HG02610 (cell line): Measurements from ENCODE around the gene BEST1.

Experiments
- ATAC-seq: cut with Tn5 transposase; IDR thresholded peaks from one replicate; pipeline ENCODE4 v1.9.1; 2021; ENCODE audit warnings: mild to moderate bottlenecking, moderate library complexity; ENCODE audit not compliant: unreplicated experiment

The BEST1 gene

DNA sequence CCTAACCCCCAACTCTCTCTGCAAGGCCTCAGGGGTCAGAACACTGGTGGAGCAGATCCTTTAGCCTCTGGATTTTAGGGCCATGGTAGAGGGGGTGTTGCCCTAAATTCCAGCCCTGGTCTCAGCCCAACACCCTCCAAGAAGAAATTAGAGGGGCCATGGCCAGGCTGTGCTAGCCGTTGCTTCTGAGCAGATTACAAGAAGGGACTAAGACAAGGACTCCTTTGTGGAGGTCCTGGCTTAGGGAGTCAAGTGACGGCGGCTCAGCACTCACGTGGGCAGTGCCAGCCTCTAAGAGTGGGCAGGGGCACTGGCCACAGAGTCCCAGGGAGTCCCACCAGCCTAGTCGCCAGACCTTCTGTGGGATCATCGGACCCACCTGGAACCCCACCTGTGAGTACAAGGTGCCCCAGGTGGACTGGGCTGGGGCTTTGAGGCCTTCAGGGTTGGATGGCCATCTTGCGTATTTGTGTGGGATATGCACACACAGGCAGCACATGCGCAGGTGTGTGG lies at the start of gene BEST1:
TSS of gene BEST1 (plus strand) at position 317 of the 513 bp plus-strand sequence. CDS start 1,456 bp downstream, outside the sequence.
- no peak for ATAC-seq

DNA sequence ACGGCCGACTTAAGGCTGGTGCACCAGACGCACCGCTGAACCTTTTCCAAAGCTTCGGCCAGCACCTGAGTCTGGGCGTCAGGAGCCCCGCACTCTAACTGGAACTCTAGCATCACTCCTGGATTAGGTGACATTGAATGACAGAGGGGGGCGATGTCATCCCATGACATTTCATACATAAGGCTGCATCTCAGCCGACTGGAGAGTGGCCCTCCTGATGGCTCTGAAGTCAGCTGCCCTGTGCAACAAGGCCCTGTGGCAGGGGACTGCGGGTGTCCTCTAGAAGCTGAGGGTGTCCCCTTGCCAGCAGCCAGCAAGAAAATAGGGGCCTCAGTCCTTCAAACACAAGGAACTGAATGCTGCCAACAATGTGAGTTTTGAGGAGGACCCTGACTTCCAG lies 48.8 kb upstream of the BEST1 start:
- no peak for ATAC-seq

DNA sequence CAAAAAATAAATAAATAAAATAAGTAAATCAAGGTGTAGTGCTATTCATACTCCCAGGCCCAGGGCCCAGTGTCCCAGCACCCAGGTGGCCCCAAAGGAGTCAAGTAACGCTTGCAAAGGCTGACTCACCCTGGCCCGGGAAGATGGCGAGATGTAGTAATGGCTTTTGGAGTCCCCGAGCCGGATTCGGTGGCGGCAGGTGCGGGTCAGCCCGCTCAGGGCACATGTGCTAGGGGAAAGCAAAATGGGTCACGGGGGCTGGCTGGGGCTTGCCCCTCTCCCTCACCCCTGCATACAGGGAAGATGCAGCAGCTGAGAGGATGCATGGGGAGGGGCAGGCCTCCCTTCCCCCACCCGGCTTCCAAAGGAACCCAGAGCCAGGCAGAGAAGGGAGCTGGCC lies 47.8 kb upstream of the BEST1 start:
- ATAC-seq, result no peak

DNA sequence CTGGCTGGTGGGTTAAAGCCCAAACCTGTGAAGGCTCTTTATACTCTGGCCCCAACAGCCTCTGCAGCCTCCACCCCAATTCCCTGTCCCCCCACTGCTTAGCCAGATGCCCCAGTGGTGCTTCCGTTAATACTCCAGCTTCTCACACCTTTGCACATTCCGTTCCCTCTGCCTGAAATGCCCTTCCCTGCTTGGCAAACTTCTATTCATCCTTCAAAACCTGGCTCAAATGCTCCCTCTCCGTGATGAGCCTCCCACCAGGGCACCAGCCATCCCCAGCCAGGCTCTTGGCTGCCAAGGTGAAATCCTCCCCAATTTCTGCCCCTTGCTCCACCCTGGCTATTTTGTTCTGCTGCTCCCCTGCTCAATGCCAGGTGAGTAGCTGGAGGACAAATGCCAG lies 46.3 kb upstream of the BEST1 start:
- ATAC-seq, result no peak

DNA sequence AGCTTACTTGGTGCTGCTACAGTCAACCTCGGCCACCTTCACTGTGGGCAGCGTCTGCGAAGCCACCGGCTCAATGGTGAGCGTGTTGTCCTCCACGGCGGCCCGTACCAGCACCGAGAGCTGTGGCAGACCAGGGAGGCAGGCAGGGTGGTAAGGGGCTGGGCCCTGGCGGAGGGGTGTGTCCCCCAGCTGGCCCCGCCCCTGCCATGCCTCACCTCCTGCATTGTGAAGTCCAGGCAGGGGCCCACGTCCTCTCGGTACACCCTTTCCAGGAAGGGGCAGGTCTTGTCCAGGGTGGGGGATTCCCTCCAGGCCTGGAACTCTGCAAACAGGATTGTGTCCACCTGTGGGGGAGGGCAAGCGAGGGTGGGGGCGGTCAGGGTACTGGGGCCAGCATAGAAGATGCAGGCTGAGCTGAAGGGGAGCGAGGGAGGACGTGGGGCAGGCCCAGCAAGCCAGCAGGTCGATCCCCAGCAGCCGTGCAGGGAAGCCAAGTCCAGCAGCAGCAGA lies 45.6 kb upstream of the BEST1 start:
- no peak for ATAC-seq

DNA sequence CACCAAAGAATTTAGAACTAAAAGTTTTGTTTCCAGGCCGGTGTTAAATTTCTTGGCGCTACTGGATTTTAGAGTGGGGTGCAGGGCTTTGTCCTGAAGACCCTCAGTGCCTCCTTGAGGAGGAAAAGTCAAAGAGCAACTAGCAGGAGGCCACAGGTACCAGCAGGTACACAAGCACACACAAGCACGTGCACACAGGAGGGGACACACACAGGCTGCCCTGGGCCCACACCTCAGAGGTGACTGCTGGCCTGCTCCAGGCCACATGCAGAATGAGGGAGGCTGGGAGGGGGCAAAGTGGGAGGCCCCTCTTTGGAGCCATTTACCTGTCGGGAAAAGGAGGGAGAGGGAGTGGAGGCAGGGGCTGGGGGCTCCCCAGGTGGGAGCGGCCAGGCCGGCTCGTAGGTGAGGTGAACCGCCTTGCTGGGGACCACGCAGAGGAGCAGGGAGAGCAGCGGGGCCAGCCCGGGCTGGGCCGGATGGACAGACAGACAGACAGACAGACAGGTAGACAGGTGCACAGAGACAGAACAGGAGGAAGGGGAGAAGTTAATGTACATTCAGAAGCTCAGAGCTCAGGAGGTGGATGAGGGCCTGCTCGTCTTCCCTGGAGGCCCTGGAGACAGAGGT lies 45.0 kb upstream of the BEST1 start:
- ATAC-seq, result no peak

DNA sequence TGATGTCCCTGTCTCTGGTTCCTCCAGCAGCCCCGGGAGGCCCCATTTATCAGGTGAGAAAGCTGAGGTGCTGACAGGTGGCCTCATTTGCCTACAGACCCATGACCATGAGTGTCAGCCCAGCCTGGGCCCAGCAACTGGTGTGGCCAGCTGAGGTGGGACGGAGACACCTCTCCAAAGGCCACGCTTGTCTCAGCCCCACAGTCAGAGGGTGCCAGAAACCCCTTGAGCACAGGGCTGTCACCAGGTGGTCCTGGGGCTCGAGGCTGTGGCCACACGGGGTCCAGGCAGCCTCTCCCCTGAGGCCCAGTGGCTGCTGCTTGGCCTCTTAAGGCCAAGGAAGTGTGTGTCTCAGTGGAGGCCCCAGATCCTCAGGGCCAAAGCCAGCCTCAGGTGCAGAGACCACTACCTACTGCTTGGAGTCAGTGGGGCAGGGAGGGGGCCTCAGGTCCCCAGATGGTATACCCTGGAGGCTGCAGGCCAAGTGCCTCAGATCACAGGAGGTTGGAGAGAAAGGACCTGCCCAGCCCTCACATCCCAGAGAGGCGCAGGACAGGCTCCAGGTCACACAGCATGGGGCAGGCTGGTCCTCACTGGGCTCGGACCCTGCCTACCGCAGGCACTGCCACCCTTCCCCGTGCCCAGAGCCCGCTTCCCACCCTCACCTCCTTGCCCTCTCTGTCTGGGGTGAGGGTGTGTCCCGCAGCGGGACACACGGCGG lies 44.2 kb upstream of the BEST1 start:
- no peak for ATAC-seq

DNA sequence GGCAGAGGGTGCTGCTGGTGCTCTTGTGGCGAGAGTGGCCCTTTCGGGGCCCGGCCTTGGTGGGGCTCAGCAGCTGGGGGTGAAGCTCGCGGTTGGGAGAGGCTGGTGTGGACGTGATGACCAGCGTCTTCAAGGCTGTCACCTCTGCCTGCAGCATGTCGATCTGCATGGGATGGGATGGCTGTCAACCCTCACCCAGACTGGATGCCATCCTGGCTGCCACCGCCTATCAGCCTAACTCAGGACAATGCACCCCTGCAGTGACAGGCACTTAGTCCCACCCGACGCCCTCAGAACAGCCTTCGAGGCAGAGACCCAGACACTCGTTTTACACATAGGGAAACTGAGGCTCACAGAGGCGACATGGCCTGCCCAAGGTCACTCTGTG lies 43.6 kb upstream of the BEST1 start:
- no peak for ATAC-seq

DNA sequence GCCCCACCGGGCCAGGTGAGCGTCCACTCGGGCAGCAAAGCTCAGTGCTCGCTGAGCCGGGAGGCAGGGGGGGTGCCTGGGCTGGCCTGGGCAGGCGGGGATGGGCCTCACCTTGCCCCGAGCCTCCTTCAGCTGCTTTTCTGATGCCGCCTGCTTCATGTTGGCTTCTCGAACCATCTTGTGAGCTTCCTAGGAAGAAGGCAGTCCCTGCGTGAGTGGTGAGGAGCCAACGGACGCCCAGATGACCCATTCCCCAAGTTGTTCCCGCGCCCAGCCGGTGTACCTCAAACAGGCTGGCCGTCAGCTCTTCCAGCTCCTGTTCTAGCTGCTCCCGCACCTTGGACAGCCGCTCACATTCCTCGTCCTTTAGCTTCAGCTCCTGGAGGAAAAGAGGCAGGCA lies 42.9 kb upstream of the BEST1 start:
- ATAC-seq, result no peak

DNA sequence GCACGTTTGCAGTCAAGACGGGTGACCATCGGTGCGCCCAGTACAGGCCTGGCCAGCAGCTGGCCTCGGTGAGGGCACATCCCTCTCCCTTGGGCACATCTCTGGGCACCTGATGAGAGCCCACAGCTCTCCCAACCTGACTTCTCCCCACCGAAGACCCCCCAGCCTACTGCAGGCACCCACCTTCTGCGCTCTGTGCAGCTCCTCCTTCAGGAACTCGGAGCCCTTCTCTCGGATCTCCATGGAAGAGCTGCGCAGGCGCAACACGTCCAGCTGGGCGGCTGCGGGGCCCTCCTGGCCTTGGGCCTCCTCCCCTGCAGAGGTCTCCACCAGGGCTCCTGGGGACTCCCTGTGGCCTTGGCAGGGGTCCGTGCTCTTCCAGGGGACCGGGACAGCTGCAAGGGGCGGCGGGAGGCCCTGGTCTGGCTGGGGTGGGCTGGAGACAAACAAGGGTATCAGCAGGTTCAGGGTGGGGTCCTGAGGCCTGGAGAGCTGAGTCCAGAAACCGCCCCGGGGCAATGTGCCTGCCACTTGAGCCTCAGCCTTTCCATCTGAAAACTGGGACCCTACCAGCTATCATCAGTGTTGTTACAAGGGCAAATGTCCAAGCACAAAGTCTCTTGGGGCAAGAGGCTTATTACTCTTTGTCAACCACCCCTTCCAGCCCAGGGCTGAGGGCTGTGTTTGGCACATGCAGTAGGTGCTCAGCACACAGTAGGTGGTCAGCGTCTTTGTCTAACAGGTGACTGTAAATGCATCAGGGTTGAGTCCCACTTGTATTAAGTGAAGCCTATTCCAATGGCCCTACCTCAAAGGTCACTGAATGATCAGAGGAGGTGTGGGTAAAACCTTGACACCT lies 42.1 kb upstream of the BEST1 start:
- no peak for ATAC-seq

DNA sequence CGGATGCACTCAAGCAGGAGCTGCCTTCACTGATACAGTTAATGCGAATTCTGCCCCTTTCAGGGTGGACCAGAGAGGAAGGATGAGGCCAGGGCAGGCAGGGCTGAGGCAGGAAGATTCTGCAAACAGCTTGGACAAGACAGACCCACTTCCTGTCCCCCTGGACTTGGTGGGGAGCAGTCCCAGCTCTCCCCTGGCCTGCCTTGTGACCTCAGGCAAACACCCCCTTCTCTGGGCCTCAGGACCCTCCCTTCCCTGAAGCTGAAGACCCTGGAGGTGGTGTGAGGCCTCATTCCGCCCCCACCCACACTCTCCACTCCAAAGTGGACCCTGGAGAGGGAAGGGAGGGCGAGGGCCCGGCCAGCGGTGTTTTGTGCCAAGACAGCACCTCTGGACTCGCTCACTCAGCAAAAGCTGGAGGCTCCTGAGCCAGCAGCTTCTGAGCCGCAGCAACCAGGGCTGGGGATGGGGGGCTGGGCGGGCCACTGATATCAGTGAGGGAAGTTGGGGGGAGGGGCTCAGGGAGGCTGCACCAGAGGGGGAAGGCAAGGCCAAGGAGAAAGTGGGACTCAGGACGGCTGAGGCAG lies 41.3 kb upstream of the BEST1 start:
- no peak for ATAC-seq

DNA sequence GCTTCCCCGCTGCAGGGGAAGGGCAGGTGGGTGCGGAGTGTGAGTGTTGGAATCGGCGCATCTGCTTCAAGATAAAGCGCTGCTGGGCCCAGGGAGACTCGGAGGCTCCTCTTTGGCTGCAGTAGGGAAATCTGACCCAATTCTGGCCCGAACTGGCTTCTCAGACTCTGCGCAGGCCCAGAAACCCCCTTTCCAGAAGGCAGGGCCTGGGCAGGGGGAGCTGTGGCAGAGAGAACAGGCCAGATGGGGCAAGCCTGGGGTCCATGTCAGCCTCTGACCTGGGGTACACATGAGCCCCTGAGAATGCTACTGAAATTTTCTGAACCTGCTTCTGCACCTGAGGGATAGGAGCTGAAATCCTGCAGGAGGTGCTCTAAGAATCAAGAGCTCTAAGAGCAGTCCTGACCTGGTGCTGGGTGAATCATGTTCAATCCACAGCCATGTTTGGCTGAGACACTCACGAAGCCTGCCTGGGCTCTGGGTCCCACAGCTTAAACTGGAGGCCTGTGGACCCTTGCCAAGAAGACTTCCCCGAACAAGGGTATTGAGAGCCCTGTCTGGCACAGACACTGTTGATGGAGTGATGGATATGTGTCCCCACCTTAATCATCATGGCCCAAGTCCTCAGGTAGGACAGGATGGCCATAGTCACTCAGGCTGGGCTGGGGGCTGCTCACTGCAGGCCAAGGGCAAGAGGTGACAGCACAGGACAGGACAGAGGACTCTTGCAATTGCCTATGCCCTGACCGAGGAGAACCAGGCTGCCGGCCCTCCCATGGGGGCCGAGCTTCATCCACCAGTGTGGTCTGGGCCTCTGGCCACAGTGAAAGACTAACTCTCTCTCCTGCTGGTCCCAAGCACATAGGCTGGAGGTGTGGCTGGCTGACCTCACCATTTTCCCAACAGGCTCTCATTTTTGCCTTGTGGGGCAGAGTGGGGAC lies 39.7 kb upstream of the BEST1 start:
- ATAC-seq, result no peak

DNA sequence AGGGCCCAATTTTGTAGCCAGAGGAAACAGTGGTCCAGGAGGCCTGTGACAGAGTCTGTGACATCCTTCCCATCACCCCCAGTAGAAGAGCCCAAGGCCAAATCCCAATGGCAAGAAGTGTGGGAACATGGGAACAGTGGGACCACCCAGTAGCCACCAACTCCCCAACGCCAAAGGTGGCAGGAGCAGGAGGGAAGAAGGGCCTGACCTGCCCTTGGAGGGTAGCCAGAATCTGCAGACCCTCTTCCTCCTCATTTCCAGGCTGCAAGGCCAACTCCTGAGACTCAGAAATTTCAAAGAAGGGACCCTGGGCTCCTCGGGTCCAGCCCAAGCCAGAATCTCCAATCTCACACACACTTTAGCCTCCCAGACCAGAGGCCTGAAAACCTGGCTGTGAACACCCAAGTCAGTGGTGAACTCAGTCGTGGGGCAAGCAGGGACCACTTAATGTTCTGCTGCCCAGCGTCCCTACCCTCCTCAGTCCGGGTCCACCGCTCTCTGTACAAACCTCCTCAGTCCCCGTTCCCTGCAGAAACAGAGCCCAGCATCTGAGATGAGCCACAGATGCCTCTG lies 38.9 kb upstream of the BEST1 start:
- ATAC-seq, result no peak

DNA sequence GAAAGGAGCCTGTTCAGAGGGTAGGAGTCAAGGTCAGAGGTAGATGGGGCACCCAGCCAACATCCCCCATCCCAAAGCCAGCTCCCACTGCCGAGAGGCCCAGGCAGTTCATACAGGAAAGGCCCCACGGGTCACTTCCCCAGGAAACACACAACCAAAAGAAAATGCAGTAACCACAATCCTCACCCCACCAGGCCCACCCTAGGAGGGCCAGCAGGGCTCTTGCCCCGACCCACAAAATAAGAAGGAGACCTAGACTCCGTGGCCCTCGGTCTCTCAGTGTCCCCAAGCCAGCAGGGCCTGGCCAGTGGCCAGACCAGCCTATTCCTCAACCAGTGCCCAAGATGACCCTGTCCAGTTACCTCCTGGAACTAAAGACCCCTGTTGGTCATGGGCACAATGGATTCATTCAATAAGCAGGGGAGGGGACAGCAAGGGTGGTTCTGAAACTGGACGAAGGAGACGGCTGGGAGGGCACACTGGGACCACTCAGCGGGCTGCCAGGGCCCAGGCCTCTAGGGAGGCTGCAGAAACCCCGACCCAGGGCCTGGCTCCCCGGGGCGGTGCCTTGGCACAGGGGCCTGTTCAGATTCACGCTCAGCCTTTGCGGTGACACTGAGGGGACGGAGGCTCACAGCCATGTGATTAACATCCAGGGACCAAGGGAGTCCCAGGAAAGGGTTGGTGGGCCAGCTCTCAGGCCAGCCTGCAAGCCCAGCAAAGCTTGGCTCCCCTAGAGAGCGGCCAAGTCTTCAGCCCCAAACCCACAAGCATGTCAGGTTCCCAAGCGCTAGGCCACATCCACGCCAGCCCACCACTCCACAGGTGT lies 38.2 kb upstream of the BEST1 start:
- ATAC-seq, result no peak

DNA sequence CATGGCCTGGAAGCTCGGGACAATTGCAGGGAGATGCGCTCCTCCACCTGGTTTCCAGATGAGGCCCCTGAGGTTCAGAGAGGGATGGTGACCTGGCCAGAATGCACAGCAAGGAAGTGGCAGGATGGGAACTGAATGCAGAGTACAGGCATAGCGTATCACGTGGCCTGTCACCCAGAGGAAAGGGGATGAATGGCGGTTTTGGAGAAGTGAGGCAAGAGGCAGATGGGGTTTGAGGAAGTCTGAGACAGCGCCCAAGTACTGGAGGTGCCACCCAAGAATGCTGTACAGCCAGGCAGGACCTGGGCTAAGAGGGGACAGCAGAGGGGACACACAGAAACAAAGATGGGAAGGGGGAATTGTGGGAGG lies 37.6 kb upstream of the BEST1 start:
- no peak for ATAC-seq

DNA sequence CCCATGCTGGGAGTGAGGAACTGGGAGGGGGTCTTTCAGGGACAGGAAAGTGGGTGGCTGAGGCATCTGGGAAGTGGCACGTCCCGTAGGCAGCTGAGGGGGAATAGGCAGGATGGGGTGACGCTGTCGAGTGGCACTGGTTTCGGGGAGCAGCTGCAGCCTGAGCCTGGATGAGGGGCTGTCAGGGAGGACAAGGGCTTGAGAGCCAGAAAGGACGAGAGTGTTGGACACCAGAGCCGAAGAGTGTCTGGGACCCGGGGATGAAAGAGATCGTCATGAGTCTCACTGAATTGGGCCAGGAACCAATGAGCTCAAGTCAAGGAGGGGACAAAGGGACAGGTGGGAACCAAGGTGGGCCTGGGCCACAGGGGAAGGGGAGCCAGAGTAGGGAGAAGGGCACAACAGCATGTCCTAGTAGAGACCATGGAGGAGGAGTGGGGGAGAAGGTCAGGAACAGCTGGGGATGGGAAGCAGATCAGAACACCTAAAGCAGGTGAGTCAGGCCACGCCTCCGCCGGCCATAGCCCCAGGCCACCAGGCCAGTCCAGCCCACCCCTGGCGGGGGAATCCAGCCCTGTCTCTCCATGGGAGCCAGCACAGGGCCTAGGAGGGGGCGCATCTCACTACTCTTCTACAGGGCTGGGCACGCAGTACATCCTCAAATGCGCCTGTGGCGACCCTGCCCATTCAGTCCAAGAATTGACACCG lies 37.0 kb upstream of the BEST1 start:
- no peak for ATAC-seq

DNA sequence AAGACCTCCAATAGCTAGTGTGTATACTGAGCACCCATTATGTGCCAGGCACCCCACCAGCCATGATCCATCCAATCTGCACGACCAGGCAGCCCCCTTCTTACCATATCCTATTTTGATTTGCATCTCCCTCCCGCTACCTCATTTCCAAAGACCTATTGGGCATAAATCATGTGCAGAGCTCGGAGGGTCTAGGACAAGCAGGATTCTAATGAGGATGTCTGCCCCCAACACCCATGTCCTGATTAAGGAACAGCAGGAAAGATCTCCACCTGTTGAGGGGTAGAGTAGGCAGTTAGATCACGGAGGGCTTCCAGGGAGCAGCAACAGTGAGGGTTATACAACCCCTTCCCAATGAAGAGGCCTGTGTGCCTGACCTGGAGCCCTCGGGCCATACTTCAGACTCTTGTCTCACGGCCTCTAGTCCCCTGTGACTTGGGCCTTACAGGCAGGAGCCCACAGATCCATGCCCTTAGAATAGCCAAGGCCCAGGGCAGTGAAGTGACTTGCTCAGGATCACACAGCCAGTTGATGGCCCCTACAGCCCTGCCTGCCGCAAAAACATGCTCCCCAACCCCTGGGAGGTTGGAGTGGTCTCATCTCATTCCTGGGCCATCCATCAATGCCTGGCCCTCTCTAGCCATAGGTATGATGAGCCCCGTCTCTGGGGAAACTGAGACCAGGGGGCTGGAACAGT lies 36.3 kb upstream of the BEST1 start:
- no peak for ATAC-seq
